OCI-LY3 (cell line): ENCODE results near the gene CCS.

ENCODE experiments used
- H2AFZ ChIP-seq: fragments of 200-600, 300-600 bp; shearing (Covaris generic); 2 replicates; pipeline ENCODE4 v1.6.0; 2014; ENCODE audit warnings: antibody characterized with exemption, low read depth, low read length
- H3K27ac ChIP-seq: fragments of 200-600, 300-600 bp; sonication (generic); 2 replicates; pipeline ENCODE4 v1.5.1; 2014; ENCODE audit warnings: mild to moderate bottlenecking, low read length, moderate library complexity, mixed read lengths
- H3K27me3 ChIP-seq: fragments of 200-600, 300-600 bp; sonication (generic); 2 replicates; pipeline ENCODE4 v1.6.1; 2014; ENCODE audit warnings: low read depth, low read length, mixed read lengths
- H3K36me3 ChIP-seq: fragments of 200-600, 300-600 bp; sonication (generic); replicated peaks from 2 replicates; pipeline ENCODE3; 2014; ENCODE audit warnings: low read depth, low read length, mixed read lengths
- H3K4me1 ChIP-seq: fragments of 300-600, 200-600 bp; sonication (generic); 2 replicates; pipeline ENCODE4 v1.6.1; 2014; ENCODE audit warnings: low read length, mixed read lengths
- H3K4me2 ChIP-seq: fragments of 200-600, 300-600 bp; sonication (generic); 2 replicates; pipeline ENCODE4 v1.6.1; 2014; ENCODE audit warnings: low read length, mixed read lengths
- H3K4me3 ChIP-seq: fragments of 300-600, 200-600 bp; sonication (generic); 2 replicates; pipeline ENCODE4 v1.5.1; 2014; ENCODE audit warnings: antibody characterized with exemption, mild to moderate bottlenecking, low read length, moderate library complexity
- H3K79me2 ChIP-seq: fragments of 300-600, 200-600 bp; shearing (Covaris generic); 2 replicates; pipeline ENCODE4 v1.6.1; 2014; ENCODE audit warnings: mild to moderate bottlenecking, low read length, mixed read lengths
- H3K9ac ChIP-seq: fragments of 300-600, 200-600 bp; shearing (Covaris generic); 2 replicates; pipeline ENCODE4 v1.6.0; 2014; ENCODE audit warnings: mild to moderate bottlenecking, low read length, moderate library complexity
- H3K9me3 ChIP-seq: fragments of 200-600, 300-600 bp; shearing (Covaris generic); 2 replicates; pipeline ENCODE4 v1.6.1; 2014; ENCODE audit warnings: low read length, mixed read lengths; ENCODE audit not compliant: insufficient read depth
- H4K20me1 ChIP-seq: fragments of 200-600, 300-600 bp; sonication (generic); 2 replicates; pipeline ENCODE4 v1.6.1; 2016; ENCODE audit warnings: low read length, mixed read lengths; ENCODE audit not compliant: insufficient read depth
- EZH2phosphoT487 ChIP-seq: fragments of 200-600 bp; shearing (Covaris generic); IDR thresholded peaks from 2 replicates; pipeline ENCODE4 v1.6.1; 2018; ENCODE audit warnings: antibody characterized with exemption, mixed run types, low read depth
- TF ChIP-seq, protein P1 (sequence below): fragments of 200-600, 300-600 bp; sonication (generic); IDR thresholded peaks from 2 replicates; pipeline ENCODE4 v1.5.1; 2014; ENCODE audit warnings: antibody characterized with exemption, low read length, low read depth

The CCS gene

GRCh38 chr11:66562907-66563583 is 29.9 kb upstream of the CCS start:
- Histone ChIP-seq H3K27ac (no peak overlapping the region), H3K36me3 (no peaks in the 10 kb centered on the region), H3K4me3 (no peak overlapping the region), H2AFZ (no peak overlapping the region), H3K27me3 (no peaks in the 10 kb centered on the region), H4K20me1 (no peaks in the 10 kb centered on the region), H3K9me3 (no peaks in the 10 kb centered on the region), H3K4me2 (no peak overlapping the region), H3K4me1 (no peaks in the 10 kb centered on the region), H3K79me2 (no peaks in the 10 kb centered on the region), H3K9ac (no peak overlapping the region)
- TF ChIP-seq, protein P1, sequence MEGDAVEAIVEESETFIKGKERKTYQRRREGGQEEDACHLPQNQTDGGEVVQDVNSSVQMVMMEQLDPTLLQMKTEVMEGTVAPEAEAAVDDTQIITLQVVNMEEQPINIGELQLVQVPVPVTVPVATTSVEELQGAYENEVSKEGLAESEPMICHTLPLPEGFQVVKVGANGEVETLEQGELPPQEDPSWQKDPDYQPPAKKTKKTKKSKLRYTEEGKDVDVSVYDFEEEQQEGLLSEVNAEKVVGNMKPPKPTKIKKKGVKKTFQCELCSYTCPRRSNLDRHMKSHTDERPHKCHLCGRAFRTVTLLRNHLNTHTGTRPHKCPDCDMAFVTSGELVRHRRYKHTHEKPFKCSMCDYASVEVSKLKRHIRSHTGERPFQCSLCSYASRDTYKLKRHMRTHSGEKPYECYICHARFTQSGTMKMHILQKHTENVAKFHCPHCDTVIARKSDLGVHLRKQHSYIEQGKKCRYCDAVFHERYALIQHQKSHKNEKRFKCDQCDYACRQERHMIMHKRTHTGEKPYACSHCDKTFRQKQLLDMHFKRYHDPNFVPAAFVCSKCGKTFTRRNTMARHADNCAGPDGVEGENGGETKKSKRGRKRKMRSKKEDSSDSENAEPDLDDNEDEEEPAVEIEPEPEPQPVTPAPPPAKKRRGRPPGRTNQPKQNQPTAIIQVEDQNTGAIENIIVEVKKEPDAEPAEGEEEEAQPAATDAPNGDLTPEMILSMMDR: no peak
- no peak for TF ChIP-seq EZH2phosphoT487

DNA sequence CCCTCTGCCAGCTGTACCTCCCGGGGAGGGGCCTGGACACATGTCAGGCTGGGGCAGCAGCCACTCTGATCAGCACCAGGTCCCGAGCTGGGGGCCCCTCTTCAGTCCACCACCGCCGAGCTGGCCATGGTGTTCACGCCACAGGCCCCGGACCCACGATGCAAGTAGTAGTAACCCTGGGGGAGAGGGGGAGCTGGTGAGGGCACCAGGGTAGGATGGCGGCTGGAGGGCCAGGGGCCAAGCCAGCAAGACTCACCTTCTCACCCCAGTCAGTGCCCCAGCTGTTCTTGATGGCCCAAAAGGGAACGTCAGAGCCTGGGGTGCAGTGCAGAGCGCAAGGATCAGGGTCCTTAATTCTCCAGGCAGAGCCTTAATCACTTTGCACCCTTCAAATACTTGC is 29.2 kb upstream of the CCS start:
- H2AFZ ChIP-seq: no peak overlapping the region
- no peaks in the 10 kb centered on the region for H3K27me3 ChIP-seq
- H3K79me2 ChIP-seq: no peaks in the 10 kb centered on the region
- H3K9ac ChIP-seq: no peak overlapping the region
- no peaks in the 10 kb centered on the region for H3K36me3 ChIP-seq
- no peak overlapping the region for H3K4me3 ChIP-seq
- TF ChIP-seq, protein P1: no peak
- no peak for TF ChIP-seq EZH2phosphoT487
- no peaks in the 10 kb centered on the region for H3K9me3 ChIP-seq
- H3K4me2 ChIP-seq: no peak overlapping the region
- no peak overlapping the region for H3K27ac ChIP-seq
- H3K4me1 ChIP-seq: no peaks in the 10 kb centered on the region
- H4K20me1 ChIP-seq: no peaks in the 10 kb centered on the region

- H3K27me3 ChIP-seq: no peaks in the 10 kb centered on the region
- H3K79me2 ChIP-seq: no peaks in the 10 kb centered on the region
- H2AFZ ChIP-seq: no peak overlapping the region
- H3K27ac ChIP-seq: no peak overlapping the region
- no peaks in the 10 kb centered on the region for H4K20me1 ChIP-seq
- no peak overlapping the region for H3K4me3 ChIP-seq
- no peaks in the 10 kb centered on the region for H3K9me3 ChIP-seq
- H3K4me2 ChIP-seq: no peak overlapping the region
- H3K9ac ChIP-seq: no peak overlapping the region
- TF ChIP-seq, protein P1: no peak
- no peak for TF ChIP-seq EZH2phosphoT487
- H3K36me3 ChIP-seq: no peaks in the 10 kb centered on the region
- H3K4me1 ChIP-seq: no peaks in the 10 kb centered on the region
Measured at GRCh38 chr11:66564538-66564937, 28.4 kb upstream of the CCS start.

DNA sequence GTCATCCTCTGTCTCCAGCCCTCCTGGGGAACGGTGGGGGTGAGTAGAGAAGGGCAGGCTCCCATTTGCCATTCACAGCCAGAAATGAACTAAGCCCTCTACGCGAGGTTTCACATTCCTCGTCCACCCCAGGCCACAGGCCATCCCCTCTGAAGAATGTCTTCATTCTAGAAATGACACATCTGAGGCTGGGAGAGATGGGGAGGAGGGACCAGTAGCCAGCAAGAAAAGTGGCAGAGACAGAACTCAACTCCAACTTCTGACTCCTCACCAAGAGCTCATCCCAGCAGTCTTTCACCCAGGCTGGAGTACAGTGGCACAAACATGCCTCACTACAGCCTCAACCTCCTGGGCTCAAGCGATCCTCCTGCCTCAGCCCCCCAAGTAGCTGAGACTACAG is 28.0 kb upstream of the CCS start:
- H3K27me3 ChIP-seq: no peaks in the 10 kb centered on the region
- H3K9me3 ChIP-seq: no peaks in the 10 kb centered on the region
- no peak for TF ChIP-seq EZH2phosphoT487
- TF ChIP-seq, protein P1: no peak
- H3K9ac ChIP-seq: no peak overlapping the region
- H3K4me1 ChIP-seq: no peaks in the 10 kb centered on the region
- H3K4me2 ChIP-seq: no peak overlapping the region
- no peaks in the 10 kb centered on the region for H3K36me3 ChIP-seq
- H3K79me2 ChIP-seq: no peaks in the 10 kb centered on the region
- H4K20me1 ChIP-seq: no peaks in the 10 kb centered on the region
- H2AFZ ChIP-seq: no peak overlapping the region
- no peak overlapping the region for H3K4me3 ChIP-seq
- no peak overlapping the region for H3K27ac ChIP-seq
